MM.1S (cell line): ENCODE results near the gene EYA2.

ENCODE experiments used
- DNase-seq: peaks from one replicate; pipeline ENCODE4 v3.0.0-alpha.2; 2015
- H2AFZ ChIP-seq: fragments of 300-600 bp; sonication (generic); 2 replicates; pipeline ENCODE4 v1.6.0; 2016; ENCODE audit warnings: antibody characterized with exemption, low read length
- H3F3A ChIP-seq: fragments of 300-600 bp; sonication (generic); 2 replicates; pipeline ENCODE4 v1.6.1; 2016; ENCODE audit warnings: mild to moderate bottlenecking, antibody characterized with exemption, low read length, moderate library complexity, mixed read lengths; ENCODE audit not compliant: insufficient read depth
- H3K27ac ChIP-seq: fragments of 300-600 bp; sonication (generic); 2 replicates; pipeline ENCODE4 v1.5.1; 2016; ENCODE audit warnings: mild to moderate bottlenecking, low read length
- H3K27me3 ChIP-seq: fragments of 300-600 bp; sonication (generic); replicated peaks from 2 replicates; pipeline ENCODE4 v1.6.0; 2016; ENCODE audit warnings: low read length; ENCODE audit not compliant: insufficient read depth
- H3K36me3 ChIP-seq: fragments of 300-600 bp; sonication (generic); replicated peaks from 2 replicates; pipeline ENCODE4 v1.6.1; 2016; ENCODE audit warnings: mild to moderate bottlenecking, low read length, mixed read lengths; ENCODE audit not compliant: insufficient read depth
- H3K4me1 ChIP-seq: fragments of 300-600 bp; sonication (generic); 2 replicates; pipeline ENCODE4 v1.6.1; 2016; ENCODE audit warnings: low read length, mixed read lengths
- H3K4me2 ChIP-seq: fragments of 300-600 bp; sonication (generic); 2 replicates; pipeline ENCODE4 v1.6.0; 2016; ENCODE audit warnings: low read depth, low read length
- H3K4me3 ChIP-seq: fragments of 300-600 bp; sonication (generic); 2 replicates; pipeline ENCODE4 v1.5.1; 2016; ENCODE audit warnings: low read length, mixed read lengths
- H3K79me2 ChIP-seq: fragments of 300-600 bp; sonication (generic); 2 replicates; pipeline ENCODE4 v1.6.1; 2016; ENCODE audit warnings: mixed run types, low read length, mixed read lengths
- H3K9ac ChIP-seq: fragments of 300-600 bp; sonication (generic); 2 replicates; pipeline ENCODE4 v1.6.1; 2016; ENCODE audit warnings: low read length, mixed read lengths
- H3K9me2 ChIP-seq: fragments of 300-600 bp; sonication (generic); replicated peaks from 2 replicates; pipeline ENCODE4 v1.6.1; 2016; ENCODE audit warnings: mild to moderate bottlenecking, low read length, mixed read lengths; ENCODE audit not compliant: insufficient read depth
- H3K9me3 ChIP-seq: fragments of 300-600 bp; sonication (generic); replicated peaks from 2 replicates; pipeline ENCODE4 v1.6.1; 2016; ENCODE audit warnings: mild to moderate bottlenecking, low read length, mixed read lengths; ENCODE audit not compliant: insufficient read depth
- H4K20me1 ChIP-seq: fragments of 300-600 bp; sonication (generic); 2 replicates; pipeline ENCODE4 v1.6.1; 2016; ENCODE audit warnings: mild to moderate bottlenecking, low read length, moderate library complexity, mixed read lengths; ENCODE audit not compliant: insufficient read depth
- CTCF ChIP-seq: fragments of 300-600 bp; sonication (generic); IDR thresholded peaks from 2 replicates; pipeline ENCODE4 v1.5.1; 2016; ENCODE audit warnings: antibody characterized with exemption, low read length, mixed read lengths
- EZH2 ChIP-seq: fragments of 300-600 bp; sonication (generic); optimal IDR thresholded peaks from 2 replicates; pipeline ENCODE3; 2017; ENCODE audit warnings: low read depth, mild to moderate bottlenecking, antibody characterized with exemption, low read length, mixed read lengths
- EZH2phosphoT487 ChIP-seq: fragments of 300-600 bp; sonication (generic); IDR thresholded peaks from 2 replicates; pipeline ENCODE4 v1.6.1; 2018; ENCODE audit warnings: antibody characterized with exemption, low read length

Gene EYA2

GRCh38 chr20:47125758-47126591 is 231.3 kb downstream of the EYA2 start:
- Histone ChIP-seq H3K4me1 (no peaks in the 10 kb centered on the region), H3K36me3 (no peaks in the 10 kb centered on the region), H3F3A (no peaks in the 10 kb centered on the region), H3K27me3 (no peaks in the 10 kb centered on the region), H3K4me3 (no peak overlapping the region), H3K9me2 (no peaks in the 10 kb centered on the region), H3K9me3 (no peaks in the 10 kb centered on the region), H3K27ac (no peak overlapping the region), H4K20me1 (no peaks in the 10 kb centered on the region), H3K9ac (no peak overlapping the region), H2AFZ (no peak overlapping the region), H3K4me2 (no peak overlapping the region), H3K79me2 (no peaks in the 10 kb centered on the region)
- DNase-seq = no peak
- TF ChIP-seq CTCF (no peak), EZH2 (no peak), EZH2phosphoT487 (no peak)

GRCh38 chr20:47126709-47127108 is 232.1 kb downstream of the EYA2 start:
- Histone ChIP-seq H3K36me3 (no peaks in the 10 kb centered on the region), H3K4me1 (no peaks in the 10 kb centered on the region), H3K9me2 (no peaks in the 10 kb centered on the region), H3K4me2 (no peak overlapping the region), H3K4me3 (no peak overlapping the region), H2AFZ (no peak overlapping the region), H4K20me1 (no peaks in the 10 kb centered on the region), H3K27ac (no peak overlapping the region), H3K27me3 (no peaks in the 10 kb centered on the region), H3K79me2 (no peaks in the 10 kb centered on the region), H3F3A (no peaks in the 10 kb centered on the region), H3K9me3 (no peaks in the 10 kb centered on the region), H3K9ac (no peak overlapping the region)
- no peak for DNase-seq
- no peak for TF ChIP-seq EZH2phosphoT487
- no peak for TF ChIP-seq EZH2
- TF ChIP-seq CTCF = no peak

- H4K20me1 ChIP-seq = no peaks in the 10 kb centered on the region
Measured at GRCh38 chr20:47127546-47127945, 232.9 kb downstream of the EYA2 start.

More at GRCh38 chr20:47127546-47127945, 232.9 kb downstream of the EYA2 start:
- Histone ChIP-seq H3F3A (no peaks in the 10 kb centered on the region), H2AFZ (no peak overlapping the region), H3K79me2 (no peaks in the 10 kb centered on the region), H3K27me3 (no peaks in the 10 kb centered on the region), H3K36me3 (no peaks in the 10 kb centered on the region), H3K9me3 (no peaks in the 10 kb centered on the region), H3K4me3 (no peak overlapping the region), H3K9me2 (no peaks in the 10 kb centered on the region), H3K4me1 (no peaks in the 10 kb centered on the region), H3K27ac (no peak overlapping the region), H3K4me2 (no peak overlapping the region), H3K9ac (no peak overlapping the region)
- DNase-seq = no peak
- TF ChIP-seq EZH2 (no peak), CTCF (no peak), EZH2phosphoT487 (no peak)
